ENCODE measurements around the gene CIAO3.
A peak's percentile ranks its signal among the peaks of the same experiment; 100 is the strongest.
"Not testable (repeated sequence)": the region's sequence is repeated elsewhere in the genome, so short reads cannot be mapped to it uniquely, and the experiment has no call there.

CIAO3 gene

DNA sequence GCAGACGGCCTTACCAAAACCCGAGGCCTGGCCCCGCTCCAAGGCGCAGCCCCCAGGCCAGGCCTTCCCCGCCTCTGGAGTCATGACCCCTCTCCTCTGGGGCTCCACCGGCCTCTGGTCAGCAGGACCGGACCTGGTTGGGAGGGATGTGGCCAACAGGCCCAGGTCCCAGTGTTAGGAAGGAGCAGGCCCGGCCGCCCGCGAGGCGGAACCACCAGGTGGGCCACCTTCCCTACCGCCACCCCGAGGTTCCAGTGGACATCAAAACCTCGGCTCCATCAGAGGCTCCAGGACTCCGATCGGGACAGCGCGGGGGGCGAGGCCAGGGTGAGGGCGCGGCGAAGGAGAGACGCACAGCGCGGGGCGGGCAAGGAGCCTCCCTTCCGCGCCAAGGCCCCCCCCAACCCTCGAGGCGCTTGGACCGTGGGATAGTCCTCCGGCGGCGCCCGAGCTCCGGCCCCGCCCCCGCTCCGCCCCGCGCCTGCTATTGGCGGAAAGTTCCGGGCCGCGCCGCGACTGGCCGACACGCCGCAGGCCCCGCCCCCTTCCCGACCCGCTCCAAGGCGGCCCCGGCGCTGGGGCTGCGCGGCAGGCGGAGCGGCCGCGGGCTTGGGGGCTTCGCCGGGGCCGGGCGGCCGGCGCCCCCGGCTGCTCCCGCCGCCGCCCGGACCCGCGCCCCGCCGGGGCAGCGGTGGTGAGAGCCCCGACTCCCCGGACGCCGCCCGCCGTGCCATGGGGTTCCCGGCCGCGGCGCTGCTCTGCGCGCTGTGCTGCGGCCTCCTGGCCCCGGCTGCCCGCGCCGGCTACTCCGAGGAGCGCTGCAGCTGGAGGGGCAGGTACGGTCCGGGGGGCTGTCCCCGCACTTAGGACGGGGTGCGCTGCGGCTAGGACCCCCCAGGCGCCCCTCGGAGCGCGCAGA lies 26.0 kb downstream of the CIAO3 start, which contains the start of gene METRN:
METRN (plus strand) TSS at position 561 of the 919 bp plus-strand sequence; CDS start at position 733, 172 bp downstream.
- DNase-seq (ENCODE audit: extremely low spot score, insufficient read length, low read depth): peak; percentile 83
- peak; percentile 33 for FAIRE-seq

GRCh38 chr16:714079-714478 lies 26.7 kb downstream of the CIAO3 start:
- FAIRE-seq: no peak

DNA sequence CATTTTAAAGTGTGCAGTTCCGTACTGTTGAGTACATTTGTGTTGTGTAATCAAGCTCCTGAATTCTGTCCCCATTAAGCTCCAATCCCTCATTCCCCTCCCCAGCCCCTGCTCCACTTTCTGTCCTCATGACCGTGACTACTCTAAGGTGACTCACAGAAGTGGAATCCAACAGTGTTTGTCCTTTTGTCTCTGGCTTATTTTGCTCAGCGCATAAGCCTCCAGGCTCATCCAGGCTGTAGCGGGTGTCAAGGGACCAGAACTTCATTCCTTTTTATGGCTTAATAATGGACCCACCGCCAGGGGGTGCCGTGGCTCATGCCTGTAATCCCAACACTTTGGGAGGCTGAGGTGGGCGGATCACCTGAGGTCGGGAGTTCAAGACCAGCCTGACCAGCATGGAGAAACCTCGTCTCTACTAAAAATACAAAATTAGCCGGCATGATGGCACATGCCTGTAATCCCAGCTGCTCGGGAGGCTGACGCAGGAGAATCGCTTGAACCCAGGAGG lies 28.0 kb downstream of the CIAO3 start:
- FAIRE-seq; DNase-seq (ENCODE audit: extremely low spot score, insufficient read length, low read depth): not testable (repeated sequence)

More at GRCh38 chr16:714079-714478, 26.7 kb downstream of the CIAO3 start:
- no peak for DNase-seq (ENCODE audit: extremely low spot score, insufficient read length, low read depth)

DNA sequence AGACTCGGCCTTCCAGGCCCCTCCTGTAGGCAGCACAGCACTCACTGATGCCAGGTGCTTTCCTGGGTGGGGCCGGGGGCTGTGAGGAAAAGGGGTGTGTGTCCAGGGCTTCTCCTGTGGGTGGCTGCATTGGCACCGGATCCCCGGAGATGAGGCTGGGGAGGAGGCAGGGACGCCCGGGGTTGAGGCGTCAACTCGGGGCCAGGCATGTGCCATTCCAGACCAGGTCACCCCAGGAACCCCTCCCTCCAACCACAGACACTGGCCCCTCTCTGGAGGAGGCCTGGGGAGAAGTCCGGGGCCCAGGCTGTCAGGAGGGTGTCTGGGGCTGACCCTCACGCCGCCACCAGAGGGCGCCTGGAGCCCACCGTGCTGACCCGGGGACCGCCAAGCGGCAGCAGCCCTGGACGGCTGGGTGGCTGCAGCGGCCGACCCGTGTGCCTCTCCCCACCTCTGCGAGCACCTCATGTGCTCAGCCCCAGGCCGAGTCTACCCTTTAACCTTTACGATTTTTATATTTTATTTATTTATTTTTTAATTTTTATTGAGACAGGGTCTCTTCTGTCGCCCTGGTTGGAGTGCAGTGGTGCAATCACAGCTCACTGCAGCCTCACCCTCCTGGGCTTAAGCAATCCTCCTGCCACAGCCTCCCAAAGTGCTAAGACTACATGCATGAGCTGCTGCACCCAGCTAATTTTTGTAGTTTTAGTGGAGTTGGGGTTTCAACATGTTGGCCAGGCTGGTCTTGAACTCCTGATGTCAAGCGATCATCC lies 29.1 kb downstream of the CIAO3 start:
- FAIRE-seq (peak; percentile 76), DNase-seq (ENCODE audit: extremely low spot score, insufficient read length, low read depth) (peak; percentile 76)

DNA sequence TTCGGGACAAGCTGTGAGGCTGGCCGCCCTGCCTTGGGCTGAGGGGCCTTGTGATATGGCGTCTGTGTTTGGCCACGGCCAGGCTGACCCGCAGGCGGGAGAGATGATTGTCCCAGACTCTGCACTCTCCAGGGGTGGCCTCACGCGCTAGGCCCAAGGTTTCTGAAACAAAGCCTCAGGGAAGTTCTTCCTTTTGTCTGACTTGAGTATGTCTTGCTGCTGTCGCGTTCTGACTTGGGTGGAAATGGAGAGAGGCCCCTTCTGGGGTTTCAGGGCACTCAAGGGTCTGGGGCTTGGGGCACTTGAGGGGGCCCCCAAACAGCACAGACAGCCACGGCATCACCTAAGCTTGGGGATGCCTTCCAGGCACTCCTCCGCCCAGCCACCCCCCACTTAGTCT lies 29.7 kb downstream of the CIAO3 start:
- FAIRE-seq (no peak), DNase-seq (ENCODE audit: extremely low spot score, insufficient read length, low read depth) (no peak)

DNA sequence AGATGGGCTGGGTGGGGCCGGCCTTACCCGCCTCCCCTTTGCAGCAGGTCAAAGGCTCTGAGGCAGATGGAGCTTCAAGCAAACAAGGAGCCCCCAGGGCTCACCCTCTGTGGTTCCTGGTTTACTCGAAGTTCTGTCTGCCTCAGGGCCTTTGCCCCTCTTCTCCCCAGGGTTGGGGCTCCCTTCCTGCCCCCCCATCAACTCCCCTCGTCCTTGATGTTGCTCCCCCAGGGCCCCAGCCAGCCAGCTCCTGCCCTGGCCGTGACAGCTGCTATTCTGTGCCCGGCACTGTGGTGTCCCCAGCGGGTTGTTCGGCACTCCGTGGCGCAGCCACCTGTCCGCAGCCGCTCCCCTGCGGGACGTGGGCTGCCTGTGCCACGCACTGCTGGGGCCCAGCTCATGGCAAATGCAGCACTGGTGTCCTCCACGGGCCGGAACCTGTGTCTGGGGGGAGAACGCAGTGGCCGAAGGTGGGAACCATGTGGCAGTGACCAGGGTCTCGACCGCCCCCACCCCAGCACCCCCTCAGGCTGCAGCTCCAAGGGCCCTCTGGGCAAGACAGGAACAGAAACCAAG lies 30.2 kb downstream of the CIAO3 start:
- no peak for DNase-seq (ENCODE audit: extremely low spot score, insufficient read length, low read depth)
- no peak for FAIRE-seq

GRCh38 chr16:709566-710499 lies 31.0 kb downstream of the CIAO3 start:
- DNase-seq (ENCODE audit: extremely low spot score, insufficient read length, low read depth): no peak
- no peak for FAIRE-seq

DNA sequence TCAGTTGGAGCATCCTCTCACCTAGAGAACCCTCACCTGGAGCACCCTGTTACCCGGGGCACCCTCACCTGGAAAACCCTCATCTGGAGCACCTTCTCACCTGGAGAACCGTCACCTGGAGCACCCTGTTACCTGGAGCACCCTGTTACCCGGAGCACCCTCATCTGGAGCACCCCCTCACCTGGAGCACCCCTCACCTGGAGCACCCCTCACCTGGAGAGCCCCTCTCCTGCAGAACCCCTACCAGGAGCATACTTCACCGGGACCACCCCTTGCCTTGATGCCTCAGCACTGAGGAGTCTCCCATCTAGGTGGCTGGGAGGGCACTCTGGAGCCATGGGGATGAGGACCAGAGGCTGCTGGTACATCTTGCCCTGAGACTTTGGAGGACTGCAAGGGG lies 31.8 kb downstream of the CIAO3 start:
- DNase-seq (ENCODE audit: extremely low spot score, insufficient read length, low read depth) (no peak), FAIRE-seq (no peak)

DNA sequence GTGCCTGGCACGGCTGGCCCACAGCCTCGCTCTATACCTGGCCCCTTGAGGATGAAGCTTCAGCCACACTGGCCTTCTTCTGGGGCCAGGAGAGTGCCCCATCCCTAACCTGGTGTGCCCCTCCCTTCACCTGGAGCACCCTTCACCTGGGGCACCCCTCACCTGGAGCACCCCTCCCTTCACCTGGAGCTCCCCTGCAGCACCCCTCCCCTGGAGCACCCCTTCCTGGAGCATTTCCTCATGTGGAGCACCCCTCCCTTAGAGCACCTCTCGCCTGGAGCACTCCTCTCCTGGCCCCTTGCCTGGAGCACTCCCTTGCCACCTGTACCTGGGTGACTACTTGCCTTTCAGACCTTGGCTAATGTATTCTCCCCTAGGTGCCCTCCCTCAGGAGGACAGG lies 32.8 kb downstream of the CIAO3 start:
- DNase-seq (ENCODE audit: extremely low spot score, insufficient read length, low read depth): no peak
- no peak for FAIRE-seq

DNA sequence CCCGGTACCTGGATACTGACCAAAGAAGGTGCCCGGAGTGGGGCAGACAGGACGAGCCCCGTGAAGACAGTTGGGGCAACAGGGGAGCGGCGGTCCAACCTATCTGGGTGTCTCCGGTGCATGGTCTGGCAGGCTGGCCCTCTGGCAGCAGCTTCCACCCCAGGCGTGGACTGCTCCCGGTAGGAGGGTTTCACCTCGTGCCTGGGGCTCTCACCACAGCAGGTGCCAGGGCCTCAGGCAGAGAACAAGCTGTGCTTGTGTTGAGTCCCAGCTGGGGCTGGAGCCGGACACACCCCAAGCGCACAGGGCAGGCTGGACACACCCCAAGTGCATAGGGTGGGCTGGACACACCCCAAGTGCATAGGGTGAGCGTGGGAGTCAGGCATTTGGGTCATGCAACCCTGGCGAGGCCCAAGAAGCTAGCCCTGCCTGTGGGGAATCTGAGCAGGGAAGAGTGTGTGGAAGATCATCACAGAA lies 33.7 kb downstream of the CIAO3 start:
- FAIRE-seq: no peak
- DNase-seq (ENCODE audit: extremely low spot score, insufficient read length, low read depth): no peak

- DNase-seq (ENCODE audit: extremely low spot score, insufficient read length, low read depth) (no peak), FAIRE-seq (no peak)
Measured at GRCh38 chr16:706189-707061, 34.4 kb downstream of the CIAO3 start.

DNA sequence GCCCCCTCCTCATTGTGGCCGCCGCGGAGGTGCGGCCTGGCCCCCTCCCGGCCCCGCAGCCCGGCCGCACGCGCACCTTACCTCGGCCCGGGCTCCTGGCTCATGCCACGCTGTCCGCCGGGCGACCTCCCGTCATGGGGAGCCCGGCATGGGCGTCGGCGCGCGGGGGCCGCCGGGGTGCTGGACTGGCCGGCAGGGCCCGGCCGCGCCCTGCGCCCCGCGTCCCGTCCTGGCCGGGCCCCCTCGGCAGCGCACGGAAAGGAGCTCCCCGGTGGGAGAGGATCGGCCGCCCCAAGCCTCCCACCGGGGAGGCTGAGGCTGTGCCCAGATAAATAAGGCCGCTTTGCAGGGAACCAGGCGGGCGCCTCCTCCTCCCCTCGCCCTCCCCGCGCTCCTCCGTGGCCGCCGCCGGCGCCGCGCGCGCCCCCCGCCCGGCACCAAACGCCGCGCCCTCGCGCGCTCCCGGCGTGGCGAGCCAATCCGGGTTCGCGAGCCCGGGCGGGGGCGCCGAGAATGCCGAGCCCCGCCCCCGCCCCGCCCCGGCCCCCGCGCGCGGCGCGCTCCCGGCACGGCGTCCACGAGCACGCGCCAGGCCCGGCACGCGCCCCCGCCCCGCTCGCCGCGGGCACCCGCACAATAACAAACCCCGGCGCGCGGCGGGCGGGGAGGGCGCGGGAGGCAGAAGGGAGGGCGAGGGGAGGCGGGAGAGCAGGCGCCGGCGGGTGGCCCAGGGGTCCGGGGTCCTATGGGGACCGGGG lies 35.2 kb downstream of the CIAO3 start, which contains the start of gene FBXL16:
FBXL16 (minus strand) TSS at position 371 of the 758 bp plus-strand sequence. CDS start 8,396 bp downstream, outside the sequence.
- no peak for DNase-seq (ENCODE audit: extremely low spot score, insufficient read length, low read depth)
- FAIRE-seq: no peak

DNA sequence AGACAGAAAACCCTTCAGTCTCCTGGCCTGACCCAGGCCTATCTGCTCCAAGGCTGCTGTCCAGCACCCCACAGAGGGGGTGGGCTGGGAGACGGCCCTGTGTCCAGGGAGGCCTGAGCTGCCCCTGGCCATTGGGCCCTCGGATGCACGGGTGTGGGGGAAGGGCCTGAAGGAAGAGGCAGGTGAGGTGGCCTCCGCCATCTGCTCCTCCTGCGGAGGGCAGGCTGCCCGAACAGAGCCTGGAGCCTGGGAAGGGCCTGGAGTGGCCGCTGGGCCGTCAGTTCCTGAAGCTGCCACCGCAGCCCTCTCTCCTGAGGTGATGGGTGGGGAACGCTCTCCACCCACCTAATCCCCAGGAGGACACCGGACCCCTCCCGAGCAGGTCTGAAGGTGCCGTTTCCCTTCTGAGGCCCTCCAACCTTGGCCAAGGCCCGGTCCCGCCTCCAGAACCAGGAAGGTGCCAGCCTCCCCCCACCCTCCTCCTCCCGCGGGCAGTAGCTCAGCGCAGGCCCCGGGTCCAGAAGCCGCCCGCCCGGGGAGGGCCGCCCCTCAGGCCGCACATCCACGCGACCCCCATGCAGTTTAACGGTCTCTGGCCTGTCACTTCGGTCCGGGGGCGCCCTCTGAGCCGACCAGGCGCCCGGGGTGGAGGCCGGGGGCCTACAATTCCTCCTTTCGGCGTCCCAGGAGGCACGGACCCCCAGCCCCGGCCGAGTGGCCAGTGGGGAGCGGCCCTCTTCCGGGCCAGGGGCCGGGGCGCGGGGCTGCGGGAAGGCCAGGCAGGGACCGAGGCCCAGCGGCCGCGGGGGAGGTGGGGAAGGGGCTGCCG lies 36.0 kb downstream of the CIAO3 start:
- DNase-seq (ENCODE audit: extremely low spot score, insufficient read length, low read depth) (no peak), FAIRE-seq (no peak)

DNA sequence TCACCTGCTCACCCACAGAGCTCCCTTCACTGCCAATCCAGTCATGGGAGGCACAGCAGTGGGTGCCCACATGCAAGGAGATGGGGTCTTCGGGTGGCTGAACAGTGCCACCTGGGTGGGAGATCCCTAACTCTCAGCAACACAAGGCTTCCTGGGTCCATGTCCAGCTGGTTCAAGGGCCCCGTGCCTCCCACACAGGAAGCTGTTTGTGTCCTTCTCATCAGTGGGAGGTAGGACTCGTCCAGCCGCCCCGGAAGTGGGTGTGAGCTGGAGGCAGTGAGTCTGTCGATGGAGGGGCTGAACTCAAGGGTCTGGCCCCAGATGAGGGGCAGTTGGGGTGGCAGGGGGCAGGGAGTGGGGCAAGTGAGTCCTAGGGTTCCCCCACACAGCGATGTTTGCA lies 36.8 kb downstream of the CIAO3 start:
- no peak for DNase-seq (ENCODE audit: extremely low spot score, insufficient read length, low read depth)
- FAIRE-seq: no peak

DNA sequence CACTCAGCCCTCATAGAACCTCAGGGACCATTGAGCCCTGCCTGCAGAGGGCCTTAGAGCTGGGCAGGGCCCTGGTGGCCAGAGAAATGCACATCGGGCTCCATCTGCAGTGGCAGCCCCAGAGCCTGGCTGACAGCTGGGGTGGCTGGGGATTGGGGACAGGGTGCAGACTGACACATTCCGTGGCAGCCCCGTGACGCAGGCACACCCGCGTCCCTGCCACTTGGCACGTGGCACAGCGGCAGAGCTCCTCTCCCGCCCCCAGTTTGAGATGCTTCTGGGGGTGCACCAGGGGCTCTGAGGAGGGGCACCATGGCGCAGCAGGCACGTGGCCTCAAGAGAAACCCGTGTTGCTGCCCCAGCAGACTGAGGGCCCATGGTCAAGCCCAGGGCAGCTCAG lies 37.4 kb downstream of the CIAO3 start:
- no peak for FAIRE-seq
- DNase-seq (ENCODE audit: extremely low spot score, insufficient read length, low read depth): no peak

DNA sequence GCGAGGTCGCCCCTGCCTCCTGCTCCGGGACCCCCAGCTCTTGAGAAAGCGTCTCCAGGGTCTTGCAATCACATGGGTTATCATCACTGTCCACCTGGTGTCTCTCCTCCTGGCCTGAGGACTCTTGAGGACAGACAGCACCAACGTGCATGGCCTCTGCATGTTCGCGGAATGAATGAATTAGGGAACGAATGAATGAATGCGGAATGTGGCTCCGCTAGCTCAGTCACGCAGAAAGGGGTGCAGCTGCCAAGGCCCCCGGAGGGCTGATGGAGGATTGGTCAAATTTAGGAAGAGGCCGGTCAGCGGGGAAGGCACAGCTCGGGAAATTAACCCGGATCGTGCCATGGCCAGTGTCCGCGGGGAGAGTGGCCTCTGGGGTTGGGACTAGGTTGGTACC lies 38.5 kb downstream of the CIAO3 start:
- FAIRE-seq: no peak

More for the DNA sequence above, 38.5 kb downstream of the CIAO3 start:
- no peak for DNase-seq (ENCODE audit: extremely low spot score, insufficient read length, low read depth)

All from GM18507 (cell line).